Duodenal mucosa (tissue), 2 donors: ENCODE data around the gene FAM3A.
A peak's percentile ranks its signal among the peaks of the same experiment; 100 is the strongest.

ENCODE experiments used
- H3K27ac ChIP-seq: one replicate; pipeline ENCODE4 v1.7.0; 2013; ENCODE audit warnings: low read depth, low read length
- H3K27me3 ChIP-seq, 2 donors: one replicate each; pipeline ENCODE4 v1.7.0; 2013; ENCODE audit warnings: low read length in 2 of 2, control low read depth in 1 of 2; ENCODE audit not compliant: insufficient read depth in 2 of 2, control insufficient read depth in 1 of 2
- H3K36me3 ChIP-seq, 2 donors: one replicate each; pipeline ENCODE4 v1.7.0; 2013; ENCODE audit warnings: low read length in 2 of 2, control low read depth in 1 of 2; ENCODE audit not compliant: insufficient read depth in 2 of 2, control insufficient read depth in 1 of 2
- H3K4me1 ChIP-seq, 2 donors: one replicate each; pipeline ENCODE4 v1.7.0; 2013; ENCODE audit warnings: low read length in 2 of 2, control low read depth in 1 of 2; ENCODE audit not compliant: insufficient read depth in 2 of 2, control insufficient read depth in 1 of 2
- H3K4me3 ChIP-seq, 2 donors: one replicate each; pipeline ENCODE4 v1.7.0; 2013; ENCODE audit warnings: low read length in 2 of 2, low read depth in 1 of 2
- H3K9ac ChIP-seq, 2 donors: one replicate each; pipeline ENCODE4 v1.7.0; 2013; ENCODE audit warnings: low read length in 2 of 2, low read depth in 1 of 2
- H3K9me3 ChIP-seq, 2 donors: one replicate each; pipeline ENCODE4 v1.7.0; 2013; ENCODE audit warnings: low read length in 2 of 2, control low read depth in 1 of 2; ENCODE audit not compliant: control insufficient read depth in 1 of 2

Gene FAM3A

GRCh38 chrX:154488336-154489075 is 27.5 kb downstream of the FAM3A start:
- no peaks in the 10 kb centered on the region for H3K9me3 ChIP-seq
- H3K9ac ChIP-seq, result no peak overlapping the region
- H3K4me1 ChIP-seq, result peaks cover 18 to 26% of the 10 kb centered on the region in 2 donors
- H3K27ac ChIP-seq, result no peak overlapping the region
- no peaks in the 10 kb centered on the region for H3K27me3 ChIP-seq
- peaks cover 0 to 5% of the 10 kb centered on the region in 2 donors for H3K36me3 ChIP-seq
- H3K4me3 ChIP-seq, result no peak overlapping the region

GRCh38 chrX:154487518-154488290 is 28.3 kb downstream of the FAM3A start:
- Histone ChIP-seq H3K4me3 (no peak overlapping the region), H3K9me3 (no peaks in the 10 kb centered on the region), H3K4me1 (peaks cover 18 to 26% of the 10 kb centered on the region in 2 donors), H3K27me3 (no peaks in the 10 kb centered on the region), H3K27ac (no peak overlapping the region), H3K9ac (no peak overlapping the region), H3K36me3 (peaks cover 0 to 5% of the 10 kb centered on the region in 2 donors)

GRCh38 chrX:154486396-154487207 is 29.4 kb downstream of the FAM3A start, which contains the start of gene UBL4A:
Gene UBL4A, minus strand, starts transcription at chrX:154486615. Its CDS starts 31 bp downstream, at chrX:154486584.
- peaks cover 0 to 5% of the 10 kb centered on the region in 2 donors for H3K36me3 ChIP-seq
- no peaks in the 10 kb centered on the region for H3K9me3 ChIP-seq
- H3K4me1 ChIP-seq, result peaks cover 18 to 26% of the 10 kb centered on the region in 2 donors
- no peaks in the 10 kb centered on the region for H3K27me3 ChIP-seq
- H3K4me3 ChIP-seq, result peak within 1 kb of the TSS; percentile 52 to 63
- peak within 1 kb of the TSS; percentile 48 to 70 for H3K9ac ChIP-seq
- H3K27ac ChIP-seq, result peak within 1 kb of the TSS; percentile 73

- H3K9ac ChIP-seq, result peak overlapping the region; percentile 48 to 70
- peak overlapping the region; percentile 62 for H3K27ac ChIP-seq
- H3K27me3 ChIP-seq, result no peaks in the 10 kb centered on the region
- H3K4me1 ChIP-seq, result peaks cover 18 to 26% of the 10 kb centered on the region in 2 donors
- no peaks in the 10 kb centered on the region for H3K9me3 ChIP-seq
- H3K4me3 ChIP-seq, result peak overlapping the region; percentile 50 to 63
- H3K36me3 ChIP-seq, result peaks cover 0 to 5% of the 10 kb centered on the region in 2 donors
Observed at GRCh38 chrX:154486052-154486395, 30.0 kb downstream of the FAM3A start.

GRCh38 chrX:154485150-154486051 is 30.6 kb downstream of the FAM3A start:
- peak overlapping the region; percentile 62 for H3K27ac ChIP-seq
- H3K4me1 ChIP-seq, result peaks cover 18 to 26% of the 10 kb centered on the region in 2 donors
- H3K9me3 ChIP-seq, result no peaks in the 10 kb centered on the region
- H3K27me3 ChIP-seq, result no peaks in the 10 kb centered on the region
- H3K36me3 ChIP-seq, result peaks cover 0 to 5% of the 10 kb centered on the region in 2 donors
- H3K4me3 ChIP-seq, result peak overlapping the region; percentile 50 to 63
- H3K9ac ChIP-seq, result peak overlapping the region; percentile 48 to 70

GRCh38 chrX:154484255-154485149 is 31.5 kb downstream of the FAM3A start:
- no peak overlapping the region for H3K4me3 ChIP-seq
- no peak overlapping the region for H3K27ac ChIP-seq
- no peaks in the 10 kb centered on the region for H3K27me3 ChIP-seq
- H3K9ac ChIP-seq, result no peak overlapping the region
- no peaks in the 10 kb centered on the region for H3K9me3 ChIP-seq
- peaks cover 0 to 5% of the 10 kb centered on the region in 2 donors for H3K36me3 ChIP-seq
- peaks cover 16 to 24% of the 10 kb centered on the region in 2 donors for H3K4me1 ChIP-seq

- Histone ChIP-seq H3K4me1 (peaks cover 9 to 22% of the 10 kb centered on the region in 2 donors), H3K4me3 (no peak overlapping the region), H3K27me3 (no peaks in the 10 kb centered on the region), H3K36me3 (peaks cover 0 to 5% of the 10 kb centered on the region in 2 donors), H3K27ac (no peak overlapping the region), H3K9ac (no peak overlapping the region), H3K9me3 (no peaks in the 10 kb centered on the region)
Observed at GRCh38 chrX:154483325-154483724, 32.7 kb downstream of the FAM3A start.

GRCh38 chrX:154482786-154483185 is 33.2 kb downstream of the FAM3A start:
- Histone ChIP-seq H3K4me1 (peaks cover 9 to 27% of the 10 kb centered on the region in 2 donors), H3K36me3 (peaks cover 0 to 5% of the 10 kb centered on the region in 2 donors), H3K27me3 (no peaks in the 10 kb centered on the region), H3K9ac (no peak overlapping the region), H3K4me3 (no peak overlapping the region), H3K9me3 (no peaks in the 10 kb centered on the region), H3K27ac (no peak overlapping the region)
